HepG2 (cell line): Measurements from ENCODE around the gene ERBB4. TPM values are rescaled to one million over a fixed set of nuclear protein-coding genes. Genes with fewer than 3 reads are reported as not detected.

Source experiments
- ATAC-seq: fragments of 200-7000 bp; cut with Tn5 transposase; 3 replicates; pipeline ENCODE4 v1.9.1; 2020; ENCODE audit warnings: mild to moderate bottlenecking, moderate library complexity
- BruUV-seq: library from RNA; stranded (reverse); fragments of 400-500 nt; replicated peaks from 2 replicates; lab custom pipeline; 2021; lab: Mats Ljungman, UMichigan
- CTCF ChIA-PET: fragments of 300-600 bp; formaldehyde crosslinking; extraction: SDS; loops from one replicate; lab custom pipeline; 2021; ENCODE audit warnings: low total read pairs, inconsistent platforms, low intra/inter-chr PET ratio; lab: Yijun Ruan, JAX
- POLR2A ChIA-PET: fragments of 350-600 bp; sonication (Branson Sonifier 250); formaldehyde crosslinking; loops from one replicate; lab custom pipeline; 2020; ENCODE audit warnings: antibody characterized with exemption, inconsistent platforms; lab: Yijun Ruan, JAX
- DNase-seq: peaks from one replicate; pipeline ENCODE4 v3.0.0-alpha.2; 2015; ENCODE audit warnings: low spot score
- FAIRE-seq: peaks from 3 replicates; lab custom pipeline; 2011; peaks lifted over from hg19 to GRCh38; lab: Jason Lieb, UNC
- H2AFZ ChIP-seq: one replicate; pipeline ENCODE4 v1.6.1; 2011; ENCODE audit warnings: low read length, inconsistent platforms
- H3K27ac ChIP-seq: fragments of 300-600 bp; 3 replicates; pipeline ENCODE4 v1.8.0; 2011; ENCODE audit warnings: mixed run types, mild to moderate bottlenecking, mixed read lengths, low read length, inconsistent platforms; ENCODE audit not compliant: insufficient read depth; ENCODE audit errors: extremely low read length
- H3K27me3 ChIP-seq, 2 experiments: fragments of 200-600 bp in 1 of 2; 2 replicates in 1 of 2; 3 replicates in 1 of 2; pipeline versions ENCODE4 v1.6.0 to v1.8.0; 2011; ENCODE audit warnings: low read length in 2 of 2, mild to moderate bottlenecking in 2 of 2, moderate library complexity in 2 of 2, inconsistent platforms in 1 of 2; ENCODE audit not compliant: insufficient read depth in 2 of 2, control insufficient read depth in 1 of 2
- H3K36me3 ChIP-seq, 2 experiments: fragments of 200-600 bp in 1 of 2; replicated peaks in 1 of 2; 2 replicates in 1 of 2; 3 replicates in 1 of 2; pipeline versions ENCODE4 v1.5.1 to v1.8.0; 2011; ENCODE audit warnings: low read length in 2 of 2, inconsistent platforms in 1 of 2; ENCODE audit not compliant: insufficient read depth in 2 of 2, control insufficient read depth in 1 of 2
- H3K4me1 ChIP-seq: 2 replicates; pipeline ENCODE4 v1.5.1; 2012; ENCODE audit warnings: low read length, inconsistent platforms; ENCODE audit not compliant: insufficient read depth
- H3K4me2 ChIP-seq: 2 replicates; pipeline ENCODE4 v1.6.0; 2011; ENCODE audit warnings: low read depth, low read length, inconsistent platforms
- H3K4me3 ChIP-seq, 3 experiments: fragments of 200-600 bp in 1 of 3; sonication (generic), shearing (Covaris generic) in 1 of 3; replicated peaks in 1 of 3; 2 replicates each; pipeline ENCODE4 v1.5.1; 2011 to 2016; ENCODE audit warnings: low read length in 3 of 3, inconsistent platforms in 2 of 3, low read depth in 2 of 3, mild to moderate bottlenecking in 2 of 3, control low read depth in 1 of 3, mixed read lengths in 1 of 3; ENCODE audit not compliant: insufficient read depth in 1 of 3
- H3K79me2 ChIP-seq: one replicate; pipeline ENCODE4 v1.6.1; 2011; ENCODE audit warnings: low read length, inconsistent platforms; ENCODE audit not compliant: insufficient read depth
- H3K9ac ChIP-seq: 2 replicates; pipeline ENCODE4 v1.6.0; 2011; ENCODE audit warnings: mild to moderate bottlenecking, low read depth, low read length, inconsistent platforms; ENCODE audit not compliant: insufficient read depth
- H3K9me3 ChIP-seq: 2 replicates; pipeline ENCODE4 v1.5.1; 2012; ENCODE audit warnings: mild to moderate bottlenecking, low read length
- H4K20me1 ChIP-seq: 2 replicates; pipeline ENCODE4 v1.6.0; 2011; ENCODE audit warnings: inconsistent platforms, mild to moderate bottlenecking, low read length, moderate library complexity; ENCODE audit not compliant: insufficient read depth
- ATF7 ChIP-seq, 2 experiments: fragments of 450-650 bp in 1 of 2; sonication (generic) in 1 of 2; formaldehyde crosslinking in 1 of 2; IDR thresholded peaks; 2 replicates each; pipeline versions ENCODE4 v1.4.0 to v1.6.1; 2016 to 2020; ENCODE audit warnings: antibody characterized with exemption in 1 of 2, mild to moderate bottlenecking in 1 of 2, missing genetic modification reagents in 1 of 2
- BHLHE40 ChIP-seq: IDR thresholded peaks from 2 replicates; pipeline ENCODE4 v1.6.1; 2011; ENCODE audit warnings: low read length, improper control_type of control experiment
- FOXO1 ChIP-seq: sonication (generic); formaldehyde crosslinking; IDR thresholded peaks from 2 replicates; pipeline ENCODE4 v1.4.0; 2020; ENCODE audit warnings: missing genetic modification reagents
- GTF2F1 ChIP-seq: fragments of 150-350 bp; IDR thresholded peaks from 2 replicates; pipeline ENCODE4 v1.6.1; 2014; ENCODE audit warnings: low read length
- HCFC1 ChIP-seq: fragments of 150-350 bp; IDR thresholded peaks from 2 replicates; pipeline ENCODE4 v1.6.1; 2014; ENCODE audit warnings: low read depth, low read length
- HOXA5 ChIP-seq: sonication (generic); formaldehyde crosslinking; IDR thresholded peaks from 2 replicates; pipeline ENCODE4 v1.4.0; 2020; ENCODE audit warnings: missing genetic modification reagents
- KMT2A ChIP-seq: sonication (generic); formaldehyde crosslinking; IDR thresholded peaks from 2 replicates; pipeline ENCODE4 v1.4.0; 2020; ENCODE audit warnings: missing genetic modification reagents
- MEF2D ChIP-seq: sonication (generic); formaldehyde crosslinking; IDR thresholded peaks from 2 replicates; pipeline ENCODE4 v1.5.1; 2020; ENCODE audit warnings: mild to moderate bottlenecking, missing genetic modification reagents
- MLXIP ChIP-seq: sonication (generic); formaldehyde crosslinking; IDR thresholded peaks from 2 replicates; pipeline ENCODE4 v1.9.0; 2021; ENCODE audit warnings: missing genetic modification reagents, borderline replicate concordance
- NPAS2 ChIP-seq: sonication (generic); formaldehyde crosslinking; IDR thresholded peaks from 2 replicates; pipeline ENCODE4 v1.8.0; 2022; ENCODE audit warnings: mild to moderate bottlenecking, missing genetic modification reagents, borderline replicate concordance
- NR2C2 ChIP-seq: sonication (generic); formaldehyde crosslinking; IDR thresholded peaks from 2 replicates; pipeline ENCODE4 v1.4.0; 2020; ENCODE audit warnings: missing genetic modification reagents, mild to moderate bottlenecking, moderate library complexity, borderline replicate concordance
- SMAD3 ChIP-seq: sonication (generic); formaldehyde crosslinking; IDR thresholded peaks from 2 replicates; pipeline ENCODE4 v1.4.0; 2020; ENCODE audit warnings: missing genetic modification reagents
- SP2 ChIP-seq: sonication (generic); formaldehyde crosslinking; IDR thresholded peaks from 2 replicates; pipeline ENCODE4 v1.5.1; 2020; ENCODE audit warnings: mild to moderate bottlenecking, missing genetic modification reagents
- STAT5B ChIP-seq: sonication (generic); formaldehyde crosslinking; IDR thresholded peaks from 2 replicates; pipeline ENCODE4 v1.4.0; 2020; ENCODE audit warnings: missing genetic modification reagents
- TBP ChIP-seq: sonication (generic); formaldehyde crosslinking; IDR thresholded peaks from 2 replicates; pipeline ENCODE4 v1.5.0; 2020; ENCODE audit warnings: missing genetic modification reagents
- WIZ ChIP-seq: sonication (generic); formaldehyde crosslinking; IDR thresholded peaks from 2 replicates; pipeline ENCODE4 v1.5.1; 2020; ENCODE audit warnings: mild to moderate bottlenecking, missing genetic modification reagents
- ZFX ChIP-seq: sonication (generic); formaldehyde crosslinking; IDR thresholded peaks from 2 replicates; pipeline ENCODE4 v1.4.0; 2020; ENCODE audit warnings: mild to moderate bottlenecking, low read depth, missing genetic modification reagents, moderate library complexity
- ZNF644 ChIP-seq: IDR thresholded peaks from 2 replicates; pipeline ENCODE4 v1.6.1; 2016; ENCODE audit warnings: low read depth
- WGBS: methylation state at CpG from one replicate; pipeline ENCODE4 v1.1.6; 2017; ENCODE audit warnings: low lambda C conversion rate; 5-methylcytosine and 5-hydroxymethylcytosine counted together
- in situ Hi-C: cut with HindIII; loops from 2 replicates; pipeline ENCODE4 v1.10.0; 2017; ENCODE audit warnings: low pct_unique_long_range_greater_than_20kb; ENCODE audit not compliant: extremely low pct_ligation_motif_present
- intact Hi-C: fragments of 100-400 bp; cut with micrococcal nuclease; formaldehyde crosslinking; loops from one replicate; pipeline ENCODE4 v1.10.0; 2022; ENCODE audit not compliant: unreplicated experiment
- polyA plus RNA-seq, 8 experiments: library from polyadenylated mRNA; depleted of rRNA in 3 of 8; stranded (reverse) in 7 of 8; unstranded in 1 of 8; fragments of >200 nt; fragmentation: Illumina TruSeq in 4 of 8; extraction: Trizol in 4 of 8; gene quantifications; 2 replicates each; pipeline versions ENCODE4 v1.2.1 to v1.2.3, GENCODE V29; 2011 to 2016; ENCODE audit warnings: low read depth in 4 of 8, missing spikeins in 1 of 8, mixed read lengths in 1 of 8; ENCODE audit not compliant: insufficient read depth in 1 of 8
- total RNA-seq, 5 experiments: library from RNA; depleted of rRNA; stranded (reverse); fragments of >200 nt; fragmentation: Illumina TruSeq; extraction: Trizol; gene quantifications; 2 replicates each; pipeline ENCODE4 v1.2.3, GENCODE V29; 2016; ENCODE audit warnings: low read depth in 1 of 5
- TF ChIP-seq, protein P1 (sequence below): sonication (generic); formaldehyde crosslinking; IDR thresholded peaks from 2 replicates; pipeline ENCODE4 v1.4.0; 2020; ENCODE audit warnings: mild to moderate bottlenecking, missing genetic modification reagents
- TF ChIP-seq, protein P2 (sequence below): sonication (generic); formaldehyde crosslinking; IDR thresholded peaks from 2 replicates; pipeline ENCODE4 v1.8.1; 2023; ENCODE audit warnings: mild to moderate bottlenecking, missing genetic modification reagents, borderline replicate concordance

The ERBB4 gene
- total and polyA plus RNA-seq, 2 of the 13 experiments (the other 11 are each of a cell fraction or from before 2014, with no cell fraction given) = not detected

GRCh38 chr2:211373203-211373602, 1165.4 kb downstream of the ERBB4 start:
- FAIRE-seq = no peak
- no peak overlapping the region for H2AFZ ChIP-seq
- H3K9me3 ChIP-seq = no peaks in the 10 kb centered on the region
- H3K4me3 ChIP-seq = no peak overlapping the region
- no peaks in the 10 kb centered on the region for H3K4me1 ChIP-seq
- ChIA-PET CTCF (no interaction called here), POLR2A (no interaction called here)
- DNase-seq = no peak
- TF ChIP-seq MEF2D (no peak), SMAD3 (no peak), TBP (CRISPR knock-in tag) (no peak), KMT2A (CRISPR knock-in tag) (no peak), ATF7 (IDR thresholded peaks at IDR 0.05) (no peak), ATF7 (CRISPR knock-in tag; IDR thresholded peaks at IDR 0.05) (no peak), GTF2F1 (no peak), NR2C2 (CRISPR knock-in tag) (no peak), BHLHE40 (no peak), HCFC1 (no peak), STAT5B (CRISPR knock-in tag) (no peak), ZFX (CRISPR knock-in tag) (no peak), ZNF644 (CRISPR knock-in tag) (no peak), WIZ (CRISPR knock-in tag) (no peak), SP2 (CRISPR knock-in tag) (no peak), FOXO1 (CRISPR knock-in tag) (no peak), NPAS2 (CRISPR knock-in tag) (no peak), MLXIP (CRISPR knock-in tag) (no peak), HOXA5 (no peak)
- TF ChIP-seq, protein P1, sequence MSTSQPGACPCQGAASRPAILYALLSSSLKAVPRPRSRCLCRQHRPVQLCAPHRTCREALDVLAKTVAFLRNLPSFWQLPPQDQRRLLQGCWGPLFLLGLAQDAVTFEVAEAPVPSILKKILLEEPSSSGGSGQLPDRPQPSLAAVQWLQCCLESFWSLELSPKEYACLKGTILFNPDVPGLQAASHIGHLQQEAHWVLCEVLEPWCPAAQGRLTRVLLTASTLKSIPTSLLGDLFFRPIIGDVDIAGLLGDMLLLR (CRISPR knock-in tag) = no peak
- TF ChIP-seq, protein P2, sequence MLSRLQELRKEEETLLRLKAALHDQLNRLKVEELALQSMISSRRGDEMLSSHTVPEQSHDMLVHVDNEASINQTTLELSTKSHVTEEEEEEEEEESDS (CRISPR knock-in tag) = no peak
- no peak overlapping the region for H3K9ac ChIP-seq
- H3K4me2 ChIP-seq = no peak overlapping the region
- 4% methylated on average over 2 of the region's 2 CpGs for whole genome bisulfite sequencing
- in situ Hi-C loops = no loop called here
- no peak overlapping the region for H3K27ac ChIP-seq
- H4K20me1 ChIP-seq = no peaks in the 10 kb centered on the region
- H3K79me2 ChIP-seq = no peaks in the 10 kb centered on the region
- no peaks in the 10 kb centered on the region for H3K36me3 ChIP-seq
- no TSS peak for BruUV-seq
- ATAC-seq = no peak
- intact Hi-C loops = no loop called here
- H3K27me3 ChIP-seq = no peaks in the 10 kb centered on the region
